B cell (primary cell): Measurements from ENCODE around the gene HMG20A.

Source experiments
- CTCF ChIP-seq: fragments of 200-600 bp; IDR thresholded peaks from one replicate; pipeline ENCODE4 v1.8.0; 2022; ENCODE audit warnings: antibody characterized with exemption, mild to moderate bottlenecking
- EZH2 ChIP-seq: IDR thresholded peaks from 2 replicates; pipeline ENCODE4 v1.6.1; 2012; ENCODE audit warnings: borderline replicate concordance, low read depth, mild to moderate bottlenecking, moderate library complexity, low read length; ENCODE audit not compliant: insufficient read depth, poor library complexity, severe bottlenecking

- TF ChIP-seq CTCF (no peak), EZH2 (no peak)
These were observed 48.2 kb downstream of the HMG20A start for GRCh38 chr15:77468896-77469295.
